Measurements from ENCODE around the gene PCSK7.

Gene PCSK7

DNA sequence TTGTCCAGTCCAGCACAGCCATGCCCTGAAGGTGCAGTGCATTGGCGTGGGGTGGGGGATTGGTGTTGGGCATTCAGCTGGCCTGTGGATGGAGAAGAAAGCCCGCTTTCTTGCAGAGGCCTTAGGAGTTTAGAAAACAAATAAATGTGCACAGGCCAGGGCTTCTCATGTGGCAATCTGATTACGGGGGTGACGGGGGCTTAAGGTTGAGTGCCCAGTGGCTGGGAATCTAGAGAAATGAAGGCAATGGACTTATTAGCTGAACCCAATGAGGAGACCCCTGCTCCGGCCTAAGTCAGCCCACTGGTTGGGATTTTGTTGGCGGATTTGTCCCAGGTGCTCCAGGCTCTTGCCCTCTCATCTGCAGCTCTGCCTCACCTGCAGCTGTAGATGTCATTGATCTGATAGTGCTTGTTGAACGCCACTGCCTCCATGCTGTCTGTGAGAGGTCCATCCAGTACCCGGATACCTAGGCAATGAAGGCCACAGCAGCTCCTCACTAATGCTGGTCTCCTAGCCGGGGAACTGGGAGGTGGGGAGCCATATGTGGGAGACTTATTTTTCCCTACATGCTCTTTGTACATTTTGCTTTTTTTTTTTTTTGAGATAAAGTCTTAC, 6.2 kb downstream of the PCSK7 start:
- H3K4me3 ChIP-seq (ENCODE audit: low read depth, low read length) = no peak overlapping the region
- TF ChIP-seq, protein P1, sequence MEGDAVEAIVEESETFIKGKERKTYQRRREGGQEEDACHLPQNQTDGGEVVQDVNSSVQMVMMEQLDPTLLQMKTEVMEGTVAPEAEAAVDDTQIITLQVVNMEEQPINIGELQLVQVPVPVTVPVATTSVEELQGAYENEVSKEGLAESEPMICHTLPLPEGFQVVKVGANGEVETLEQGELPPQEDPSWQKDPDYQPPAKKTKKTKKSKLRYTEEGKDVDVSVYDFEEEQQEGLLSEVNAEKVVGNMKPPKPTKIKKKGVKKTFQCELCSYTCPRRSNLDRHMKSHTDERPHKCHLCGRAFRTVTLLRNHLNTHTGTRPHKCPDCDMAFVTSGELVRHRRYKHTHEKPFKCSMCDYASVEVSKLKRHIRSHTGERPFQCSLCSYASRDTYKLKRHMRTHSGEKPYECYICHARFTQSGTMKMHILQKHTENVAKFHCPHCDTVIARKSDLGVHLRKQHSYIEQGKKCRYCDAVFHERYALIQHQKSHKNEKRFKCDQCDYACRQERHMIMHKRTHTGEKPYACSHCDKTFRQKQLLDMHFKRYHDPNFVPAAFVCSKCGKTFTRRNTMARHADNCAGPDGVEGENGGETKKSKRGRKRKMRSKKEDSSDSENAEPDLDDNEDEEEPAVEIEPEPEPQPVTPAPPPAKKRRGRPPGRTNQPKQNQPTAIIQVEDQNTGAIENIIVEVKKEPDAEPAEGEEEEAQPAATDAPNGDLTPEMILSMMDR (IDR thresholded peaks at IDR 0.05; ENCODE audit: borderline replicate concordance, insufficient read depth, low read depth, low read length) = no peak

DNA sequence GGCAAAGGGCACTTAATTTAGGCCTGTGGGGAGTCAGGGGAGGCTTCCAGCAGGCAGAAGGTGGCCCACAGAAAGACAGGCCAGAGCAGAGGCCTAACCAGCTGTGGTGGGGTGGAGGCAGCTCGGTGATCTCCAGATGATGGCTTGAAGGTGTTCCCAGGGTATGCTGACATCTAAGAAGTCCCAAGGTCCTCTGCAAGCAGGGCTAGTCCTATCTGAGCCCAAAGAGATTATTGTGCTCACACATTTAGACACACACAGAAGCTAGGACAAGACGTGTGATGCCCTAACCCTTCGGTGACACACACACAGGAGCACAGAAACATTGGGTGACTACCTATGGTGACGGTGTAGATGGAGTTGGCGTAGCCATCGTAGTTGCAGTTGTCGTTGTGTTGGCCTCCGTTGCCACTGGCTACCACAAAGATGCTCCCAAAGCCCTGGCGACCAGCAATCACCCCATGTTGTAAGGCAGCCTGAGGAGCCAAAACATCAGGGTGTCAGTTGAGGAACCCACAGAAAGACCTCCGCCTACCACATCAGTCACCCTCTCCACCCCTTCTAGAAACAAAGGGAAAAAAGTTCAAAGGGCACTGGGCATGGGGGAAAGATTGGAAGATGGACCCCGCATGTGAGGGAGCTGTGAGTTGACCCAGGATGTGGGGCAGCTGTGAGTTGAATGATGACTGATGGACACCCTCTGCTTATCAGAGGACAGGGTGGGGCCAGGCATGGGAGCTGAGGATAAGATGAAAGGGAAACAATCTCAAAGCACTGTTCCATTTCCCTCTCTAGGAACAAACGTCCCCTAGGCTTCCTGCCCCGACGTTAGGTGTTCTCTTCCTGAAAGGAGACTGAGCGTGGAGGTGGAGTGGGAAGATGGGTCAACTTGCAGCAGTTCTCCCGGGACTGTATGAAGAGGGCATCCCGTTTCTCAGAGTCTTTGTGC, 7.9 kb downstream of the PCSK7 start:
- TF ChIP-seq, protein P1 (IDR thresholded peaks at IDR 0.05; ENCODE audit: borderline replicate concordance, insufficient read depth, low read depth, low read length) = no peak
- no peak overlapping the region for H3K4me3 ChIP-seq (ENCODE audit: low read depth, low read length)

DNA sequence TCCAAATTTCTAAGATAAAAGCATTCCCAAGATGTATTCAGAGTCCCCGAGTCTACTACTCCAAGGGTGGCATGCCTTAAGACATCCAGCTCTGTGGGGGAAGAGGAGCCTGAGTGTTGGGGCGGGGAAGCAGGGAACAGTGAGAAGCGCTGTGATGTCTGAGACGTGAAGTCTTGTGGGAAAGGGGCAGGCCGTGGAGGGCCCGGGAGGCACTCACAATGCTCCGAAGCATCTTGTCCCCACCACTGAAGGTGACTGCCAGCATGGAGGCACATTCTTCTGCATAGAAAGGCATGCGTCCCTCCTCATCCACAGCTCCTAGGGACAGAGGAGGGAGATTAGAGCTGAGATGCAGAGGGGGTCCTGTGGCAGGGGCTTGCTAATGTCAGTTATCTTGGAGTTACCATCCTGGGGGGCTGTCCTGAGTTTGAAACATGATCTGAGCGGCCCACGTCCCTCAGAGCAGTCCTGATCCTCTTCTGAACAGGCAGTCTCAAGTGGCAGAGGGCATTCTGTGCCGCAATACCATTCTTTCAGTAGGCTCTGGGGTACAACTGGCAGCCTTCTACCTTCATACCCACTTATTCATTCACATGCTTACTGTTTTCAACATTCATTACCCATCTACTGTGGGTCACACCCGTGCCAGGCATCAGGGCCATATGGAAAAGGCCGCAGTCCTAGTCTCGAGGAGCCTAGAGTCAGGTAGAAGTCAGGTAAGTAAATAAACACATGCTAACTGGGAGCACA, 8.7 kb downstream of the PCSK7 start:
- TF ChIP-seq, protein P1 (IDR thresholded peaks at IDR 0.05; ENCODE audit: borderline replicate concordance, insufficient read depth, low read depth, low read length) = no peak

DNA sequence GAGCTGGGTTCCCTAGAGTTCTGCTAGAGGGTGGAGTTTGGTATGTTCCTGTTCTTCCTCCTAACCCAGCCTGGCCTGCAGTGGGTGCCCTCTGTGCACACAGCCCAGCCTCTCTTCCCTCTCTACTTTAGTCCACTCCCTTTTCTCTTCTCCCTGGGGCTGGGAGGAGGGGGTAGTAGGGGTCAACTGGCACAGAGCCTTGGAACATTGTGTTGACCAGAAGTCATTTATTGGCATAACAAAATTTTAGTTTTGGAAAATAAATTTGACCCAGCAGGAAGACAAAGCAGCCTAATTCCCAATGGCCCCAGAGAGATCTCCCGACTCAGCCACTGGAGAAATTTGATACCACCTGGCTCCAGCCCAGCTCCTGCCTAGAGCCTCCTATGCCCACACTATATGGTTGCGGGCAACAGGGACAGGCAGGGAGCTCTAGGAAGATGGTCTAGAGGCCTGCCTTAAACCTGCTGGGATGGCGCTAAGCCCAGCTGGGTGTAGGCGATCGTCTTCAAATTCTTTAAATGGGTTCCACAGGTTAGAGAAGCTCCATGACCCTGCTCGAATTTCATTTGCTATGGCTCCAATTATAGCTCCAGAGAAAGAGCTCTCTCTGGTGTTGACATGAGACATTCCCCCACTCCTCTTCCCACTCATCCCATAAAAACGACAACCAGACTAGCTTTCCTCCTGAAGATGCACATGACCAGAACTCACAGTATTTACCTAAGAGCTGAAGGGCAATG, 9.9 kb downstream of the PCSK7 start:
- H3K4me3 ChIP-seq (ENCODE audit: low read depth, low read length) = no peak overlapping the region

More for the DNA sequence above, 8.7 kb downstream of the PCSK7 start:
- no peak overlapping the region for H3K4me3 ChIP-seq (ENCODE audit: low read depth, low read length)

DNA sequence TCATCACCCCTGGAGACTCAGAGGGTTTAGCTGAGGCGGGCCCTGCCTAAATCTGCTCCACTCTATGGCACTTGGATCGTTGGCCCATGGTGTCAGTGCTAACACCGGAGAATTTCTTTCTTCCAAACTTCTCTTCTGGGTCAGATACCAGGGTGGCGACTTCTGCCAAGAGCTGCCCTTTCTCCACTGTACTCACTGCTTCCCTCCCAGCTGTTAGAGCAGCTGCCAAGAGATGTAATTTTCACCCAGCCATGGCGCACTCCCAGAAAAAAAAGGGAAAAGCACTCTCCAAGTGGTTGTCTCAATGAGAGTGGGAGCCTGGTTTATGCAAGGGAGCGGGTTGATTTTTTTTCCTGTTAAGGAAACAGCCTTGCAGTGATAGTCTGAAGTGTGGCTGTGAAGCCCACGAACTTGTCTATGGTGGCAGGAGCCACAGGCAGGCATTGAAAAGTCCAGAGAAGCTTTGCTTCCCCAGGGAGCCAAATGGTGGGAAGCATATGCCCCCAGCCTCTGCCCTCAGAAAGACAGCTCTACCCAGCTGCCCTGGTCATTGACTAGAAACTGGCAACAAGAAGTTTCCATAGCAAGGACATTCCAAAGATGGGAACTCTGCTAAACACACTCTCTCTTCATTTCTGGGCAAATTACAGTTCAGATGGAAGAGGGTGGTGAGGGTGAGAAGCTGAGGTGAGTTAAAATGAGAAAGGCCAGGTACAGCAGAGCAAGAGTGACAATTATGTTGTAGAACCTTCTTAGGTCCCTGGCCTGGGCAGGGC, 10.7 kb downstream of the PCSK7 start:
- TF ChIP-seq, protein P1 (IDR thresholded peaks at IDR 0.05; ENCODE audit: borderline replicate concordance, insufficient read depth, low read depth, low read length) = no peak
- H3K4me3 ChIP-seq (ENCODE audit: low read depth, low read length) = no peak overlapping the region

More for the DNA sequence above, 9.9 kb downstream of the PCSK7 start:
- TF ChIP-seq, protein P1 (IDR thresholded peaks at IDR 0.05; ENCODE audit: borderline replicate concordance, insufficient read depth, low read depth, low read length) = no peak

DNA sequence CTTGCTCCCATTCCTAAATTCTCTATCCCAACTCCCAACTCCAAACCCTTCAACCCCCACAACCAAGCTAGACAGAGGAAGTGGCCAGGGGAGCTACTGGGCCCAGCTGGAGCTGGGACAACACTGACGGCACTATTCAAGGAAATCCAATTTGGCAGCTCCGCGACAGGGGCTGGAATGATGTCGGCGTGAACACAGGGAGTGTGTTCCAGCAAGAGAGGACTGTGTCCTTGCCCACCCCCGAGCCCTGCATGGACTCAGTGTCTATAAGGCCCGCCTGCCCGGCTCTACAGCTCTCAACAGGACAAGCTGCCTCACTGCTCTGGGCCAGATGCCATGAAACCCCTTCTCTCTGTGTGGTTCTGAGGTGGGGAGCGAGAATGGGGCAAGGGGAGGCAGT, 11.3 kb downstream of the PCSK7 start:
- TF ChIP-seq, protein P1 (IDR thresholded peaks at IDR 0.05; ENCODE audit: borderline replicate concordance, insufficient read depth, low read depth, low read length) = no peak
- no peak overlapping the region for H3K4me3 ChIP-seq (ENCODE audit: low read depth, low read length)

All from GM12875 (cell line).